Measurements from ENCODE around the gene SCN1B. TPM values are rescaled to one million over a fixed set of nuclear protein-coding genes. Genes with fewer than 3 reads are reported as not detected.

Gene SCN1B
- total and polyA plus RNA-seq, 2 of the 13 experiments (the other 11 are each of a cell fraction or from before 2014, with no cell fraction given), result 2.7 to 20.1 TPM

DNA sequence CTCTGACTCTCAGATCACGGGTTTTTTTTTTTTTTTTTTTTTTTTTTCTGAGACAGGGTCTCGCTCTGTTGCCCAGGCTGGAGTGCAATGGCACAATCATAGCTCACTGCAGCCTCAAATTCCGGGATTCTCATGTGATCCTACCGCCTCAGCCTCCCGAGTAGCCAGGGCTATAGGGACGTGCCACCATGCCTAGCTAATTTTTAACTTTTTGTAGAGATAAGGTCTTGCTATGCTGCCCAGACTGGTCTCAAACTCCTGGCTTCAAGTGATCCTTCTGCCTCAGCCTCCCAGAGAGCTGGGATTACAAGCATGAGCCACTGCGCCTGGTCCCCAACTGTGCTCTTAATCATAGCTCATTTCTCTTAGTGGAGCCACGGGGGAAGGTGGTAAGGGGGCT, 34.7 kb upstream of the SCN1B start:
- intact Hi-C loops (cut with micrococcal nuclease; ENCODE audit: unreplicated experiment) (loop anchor here (1.0 to 5.0 kb wide), 3 partner anchors 11 to 47 kb away; partner anchors contain the start of gene HPN), in situ Hi-C loops (cut with HindIII; ENCODE audit: extremely low pct_ligation_motif_present, low pct_unique_long_range_greater_than_20kb) (no loop called here)
- Histone ChIP-seq H3K79me2 (ENCODE audit: insufficient read depth, low read length) (peaks cover 3% of the 10 kb centered on the region), H2AFZ (ENCODE audit: low read length) (no peak overlapping the region), H3K36me3 (replicated peaks in 1 of 2; ENCODE audit: control insufficient read depth in 1 of 2, insufficient read depth in 2 of 2, low read length in 2 of 2) (no peaks in the 10 kb centered on the region), H4K20me1 (ENCODE audit: insufficient read depth, low read length) (no peaks in the 10 kb centered on the region), H3K9ac (ENCODE audit: insufficient read depth, low read depth, low read length) (peak overlapping the region; percentile 54; the same call in 1 of the 2 replicates), H3K27ac (ENCODE audit: extremely low read length, insufficient read depth, low read length) (peak overlapping the region; percentile 76), H3K27me3 (ENCODE audit: control insufficient read depth in 1 of 2, insufficient read depth in 2 of 2, low read length in 2 of 2) (peaks cover 0 to 14% of the 10 kb centered on the region in 2 experiments; a peak in 3 of 5 replicates), H3K9me3 (ENCODE audit: low read length) (no peaks in the 10 kb centered on the region), H3K4me2 (ENCODE audit: low read depth, low read length) (peak overlapping the region; percentile 98), H3K4me1 (ENCODE audit: insufficient read depth, low read length) (peaks cover 67% of the 10 kb centered on the region), H3K4me3 (replicated peaks in 1 of 3; ENCODE audit: insufficient read depth in 1 of 3, low read depth in 2 of 3, low read length in 3 of 3) (peak overlapping the region; percentile 34 to 63 (median 46); a peak in 5 of 6 replicates)
- POLR2A ChIA-PET, result interaction anchor here (0.7 to 4.4 kb wide), 13 partner anchors 8 to 141 kb away, joined by 3 to 75 read pairs (median 4); partner anchors contain the start of genes HPN and ZNF30
- ATAC-seq (peak; percentile 69), FAIRE-seq (peak; percentile 85), DNase-seq (ENCODE audit: low spot score) (peak; percentile 84)
- WGBS (ENCODE audit: low lambda C conversion rate), result 16% methylated on average over 8 of the region's 8 CpGs
- CTCF ChIA-PET (ENCODE audit: low intra/inter-chr PET ratio, low total read pairs), result no interaction called here
- BruUV-seq (replicated peaks), result no TSS peak
- TF ChIP-seq, protein P1, sequence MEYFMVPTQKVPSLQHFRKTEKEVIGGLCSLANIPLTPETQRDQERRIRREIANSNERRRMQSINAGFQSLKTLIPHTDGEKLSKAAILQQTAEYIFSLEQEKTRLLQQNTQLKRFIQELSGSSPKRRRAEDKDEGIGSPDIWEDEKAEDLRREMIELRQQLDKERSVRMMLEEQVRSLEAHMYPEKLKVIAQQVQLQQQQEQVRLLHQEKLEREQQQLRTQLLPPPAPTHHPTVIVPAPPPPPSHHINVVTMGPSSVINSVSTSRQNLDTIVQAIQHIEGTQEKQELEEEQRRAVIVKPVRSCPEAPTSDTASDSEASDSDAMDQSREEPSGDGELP (IDR thresholded peaks at IDR 0.05; ENCODE audit: borderline replicate concordance, low read depth), result 0 out of 2 replicates have a peak, but pooled peaks have one; percentile 12
- TF ChIP-seq ELF3 (CRISPR knock-in tag; IDR thresholded peaks at IDR 0.05), result 0 out of 2 replicates have a peak, but pooled peaks have one; percentile 22
- TF ChIP-seq NR2F6 (IDR thresholded peaks at IDR 0.05), result no peak
- peak; percentile 21; the same call in 1 of the 2 replicates for TF ChIP-seq NR2F6 (CRISPR knock-in tag; IDR thresholded peaks at IDR 0.05)
- no peak for TF ChIP-seq BRCA1 (CRISPR knock-in tag; IDR thresholded peaks at IDR 0.05)
- TF ChIP-seq TSC22D2 (CRISPR knock-in tag; IDR thresholded peaks at IDR 0.05; ENCODE audit: borderline replicate concordance), result no peak
- 0 out of 2 replicates have a peak, but pooled peaks have one; percentile 68 for TF ChIP-seq ZNF3 (CRISPR knock-in tag; IDR thresholded peaks at IDR 0.05)
- TF ChIP-seq, protein P2, sequence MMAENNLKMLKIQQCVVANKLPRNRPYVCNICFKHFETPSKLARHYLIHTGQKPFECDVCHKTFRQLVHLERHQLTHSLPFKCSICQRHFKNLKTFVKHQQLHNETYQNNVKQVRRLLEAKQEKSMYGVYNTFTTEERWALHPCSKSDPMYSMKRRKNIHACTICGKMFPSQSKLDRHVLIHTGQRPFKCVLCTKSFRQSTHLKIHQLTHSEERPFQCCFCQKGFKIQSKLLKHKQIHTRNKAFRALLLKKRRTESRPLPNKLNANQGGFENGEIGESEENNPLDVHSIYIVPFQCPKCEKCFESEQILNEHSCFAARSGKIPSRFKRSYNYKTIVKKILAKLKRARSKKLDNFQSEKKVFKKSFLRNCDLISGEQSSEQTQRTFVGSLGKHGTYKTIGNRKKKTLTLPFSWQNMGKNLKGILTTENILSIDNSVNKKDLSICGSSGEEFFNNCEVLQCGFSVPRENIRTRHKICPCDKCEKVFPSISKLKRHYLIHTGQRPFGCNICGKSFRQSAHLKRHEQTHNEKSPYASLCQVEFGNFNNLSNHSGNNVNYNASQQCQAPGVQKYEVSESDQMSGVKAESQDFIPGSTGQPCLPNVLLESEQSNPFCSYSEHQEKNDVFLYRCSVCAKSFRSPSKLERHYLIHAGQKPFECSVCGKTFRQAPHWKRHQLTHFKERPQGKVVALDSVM (CRISPR knock-in tag; IDR thresholded peaks at IDR 0.05), result peak; percentile 99
- TF ChIP-seq HOXA3 (CRISPR knock-in tag; IDR thresholded peaks at IDR 0.05), result peak; percentile 34; the same call in 1 of the 2 replicates
- no peak for TF ChIP-seq SOX13 (IDR thresholded peaks at IDR 0.05)
- TF ChIP-seq SOX13 (CRISPR knock-in tag; conservative IDR thresholded peaks at IDR 0.05 in 1 of 2, IDR thresholded peaks at IDR 0.05 in 1 of 2), result peak in 1 of 2 experiments; percentile 37; a peak in 1 of 4 replicates
- no peak for TF ChIP-seq ZNF773 (CRISPR knock-in tag; IDR thresholded peaks at IDR 0.05; ENCODE audit: borderline replicate concordance)
- TF ChIP-seq, protein P3, sequence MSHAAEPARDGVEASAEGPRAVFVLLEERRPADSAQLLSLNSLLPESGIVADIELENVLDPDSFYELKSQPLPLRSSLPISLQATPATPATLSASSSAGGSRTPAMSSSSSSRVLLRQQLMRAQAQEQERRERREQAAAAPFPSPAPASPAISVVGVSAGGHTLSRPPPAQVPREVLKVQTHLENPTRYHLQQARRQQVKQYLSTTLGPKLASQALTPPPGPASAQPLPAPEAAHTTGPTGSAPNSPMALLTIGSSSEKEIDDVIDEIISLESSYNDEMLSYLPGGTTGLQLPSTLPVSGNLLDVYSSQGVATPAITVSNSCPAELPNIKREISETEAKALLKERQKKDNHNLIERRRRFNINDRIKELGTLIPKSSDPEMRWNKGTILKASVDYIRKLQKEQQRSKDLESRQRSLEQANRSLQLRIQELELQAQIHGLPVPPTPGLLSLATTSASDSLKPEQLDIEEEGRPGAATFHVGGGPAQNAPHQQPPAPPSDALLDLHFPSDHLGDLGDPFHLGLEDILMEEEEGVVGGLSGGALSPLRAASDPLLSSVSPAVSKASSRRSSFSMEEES (CRISPR knock-in tag; IDR thresholded peaks at IDR 0.05), result peak; percentile 86
- TF ChIP-seq, protein P4, sequence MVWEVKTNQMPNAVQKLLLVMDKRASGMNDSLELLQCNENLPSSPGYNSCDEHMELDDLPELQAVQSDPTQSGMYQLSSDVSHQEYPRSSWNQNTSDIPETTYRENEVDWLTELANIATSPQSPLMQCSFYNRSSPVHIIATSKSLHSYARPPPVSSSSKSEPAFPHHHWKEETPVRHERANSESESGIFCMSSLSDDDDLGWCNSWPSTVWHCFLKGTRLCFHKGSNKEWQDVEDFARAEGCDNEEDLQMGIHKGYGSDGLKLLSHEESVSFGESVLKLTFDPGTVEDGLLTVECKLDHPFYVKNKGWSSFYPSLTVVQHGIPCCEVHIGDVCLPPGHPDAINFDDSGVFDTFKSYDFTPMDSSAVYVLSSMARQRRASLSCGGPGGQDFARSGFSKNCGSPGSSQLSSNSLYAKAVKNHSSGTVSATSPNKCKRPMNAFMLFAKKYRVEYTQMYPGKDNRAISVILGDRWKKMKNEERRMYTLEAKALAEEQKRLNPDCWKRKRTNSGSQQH (CRISPR knock-in tag; IDR thresholded peaks at IDR 0.05; ENCODE audit: low read depth), result no peak
- no peak for TF ChIP-seq BRD4 (CRISPR knock-in tag; IDR thresholded peaks at IDR 0.05)
- no peak for TF ChIP-seq TBL1XR1 (IDR thresholded peaks at IDR 0.05; ENCODE audit: borderline replicate concordance, low read length, partially characterized antibody)
- peak; percentile 1 for TF ChIP-seq U2AF1 (optimal IDR thresholded peaks at IDR 0.05; ENCODE audit: low read depth, low read length)
- TF ChIP-seq TAF15 (IDR thresholded peaks at IDR 0.05; ENCODE audit: low read depth, low read length, poor library complexity, severe bottlenecking), result no peak
- TF ChIP-seq ZNF331 (CRISPR knock-in tag; IDR thresholded peaks at IDR 0.05), result 0 out of 2 replicates have a peak, but pooled peaks have one; percentile 21
- TF ChIP-seq MIER3 (CRISPR knock-in tag; IDR thresholded peaks at IDR 0.05; ENCODE audit: borderline replicate concordance), result 0 out of 2 replicates have a peak, but pooled peaks have one; percentile 30
- TF ChIP-seq REXO4 (CRISPR knock-in tag; IDR thresholded peaks at IDR 0.05; ENCODE audit: borderline replicate concordance), result no peak
